ENCODE data around the gene MYBBP1A. TPM values are rescaled to one million over a fixed set of nuclear protein-coding genes. Genes with fewer than 3 reads are reported as not detected.

MYBBP1A gene
- total and polyA plus RNA-seq, 9 of the 15 experiments (the other 6 are each of a cell fraction or from before 2014, with no cell fraction given) = 2.0 to 114 (median 47.2) TPM

GRCh38 chr17:4506175-4506813 lies 48.9 kb downstream of the MYBBP1A start (continued):
- no peak for TF ChIP-seq ZNF354B (CRISPR knock-in tag; IDR thresholded peaks at IDR 0.05)
- TF ChIP-seq, protein P1, sequence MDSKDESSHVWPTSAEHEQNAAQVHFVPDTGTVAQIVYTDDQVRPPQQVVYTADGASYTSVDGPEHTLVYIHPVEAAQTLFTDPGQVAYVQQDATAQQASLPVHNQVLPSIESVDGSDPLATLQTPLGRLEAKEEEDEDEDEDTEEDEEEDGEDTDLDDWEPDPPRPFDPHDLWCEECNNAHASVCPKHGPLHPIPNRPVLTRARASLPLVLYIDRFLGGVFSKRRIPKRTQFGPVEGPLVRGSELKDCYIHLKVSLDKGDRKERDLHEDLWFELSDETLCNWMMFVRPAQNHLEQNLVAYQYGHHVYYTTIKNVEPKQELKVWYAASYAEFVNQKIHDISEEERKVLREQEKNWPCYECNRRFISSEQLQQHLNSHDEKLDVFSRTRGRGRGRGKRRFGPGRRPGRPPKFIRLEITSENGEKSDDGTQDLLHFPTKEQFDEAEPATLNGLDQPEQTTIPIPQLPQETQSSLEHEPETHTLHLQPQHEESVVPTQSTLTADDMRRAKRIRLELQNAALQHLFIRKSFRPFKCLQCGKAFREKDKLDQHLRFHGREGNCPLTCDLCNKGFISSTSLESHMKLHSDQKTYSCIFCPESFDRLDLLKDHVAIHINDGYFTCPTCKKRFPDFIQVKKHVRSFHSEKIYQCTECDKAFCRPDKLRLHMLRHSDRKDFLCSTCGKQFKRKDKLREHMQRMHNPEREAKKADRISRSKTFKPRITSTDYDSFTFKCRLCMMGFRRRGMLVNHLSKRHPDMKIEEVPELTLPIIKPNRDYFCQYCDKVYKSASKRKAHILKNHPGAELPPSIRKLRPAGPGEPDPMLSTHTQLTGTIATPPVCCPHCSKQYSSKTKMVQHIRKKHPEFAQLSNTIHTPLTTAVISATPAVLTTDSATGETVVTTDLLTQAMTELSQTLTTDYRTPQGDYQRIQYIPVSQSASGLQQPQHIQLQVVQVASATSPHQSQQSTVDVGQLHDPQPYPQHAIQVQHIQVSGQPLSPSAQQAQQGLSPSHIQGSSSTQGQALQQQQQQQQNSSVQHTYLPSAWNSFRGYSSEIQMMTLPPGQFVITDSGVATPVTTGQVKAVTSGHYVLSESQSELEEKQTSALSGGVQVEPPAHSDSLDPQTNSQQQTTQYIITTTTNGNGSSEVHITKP (IDR thresholded peaks at IDR 0.05; ENCODE audit: partially characterized antibody) = no peak
- no peak for TF ChIP-seq RBM22 (IDR thresholded peaks at IDR 0.05; ENCODE audit: low read depth, low read length, poor library complexity, severe bottlenecking)
- 0 out of 2 replicates have a peak, but pooled peaks have one; percentile 29 for TF ChIP-seq TEAD4 (IDR thresholded peaks at IDR 0.05; ENCODE audit: low read length)
- TF ChIP-seq TEAD4 (CRISPR knock-in tag; IDR thresholded peaks at IDR 0.05; ENCODE audit: borderline replicate concordance) = no peak
- no peak for TF ChIP-seq SFPQ (IDR thresholded peaks at IDR 0.05; ENCODE audit: low read depth, low read length)
- no peak for TF ChIP-seq RFX7 (CRISPR knock-in tag; IDR thresholded peaks at IDR 0.05)
- TF ChIP-seq ZBTB33 (CRISPR knock-in tag; IDR thresholded peaks at IDR 0.05) = no peak
- TF ChIP-seq MAFF (IDR thresholded peaks at IDR 0.05; ENCODE audit: low read length) = no peak
- TF ChIP-seq ILF3 (IDR thresholded peaks at IDR 0.05; ENCODE audit: borderline replicate concordance) = no peak
- peak; percentile 69 for TF ChIP-seq CBFA2T3 (IDR thresholded peaks at IDR 0.05)

Measured in K562 (cell line).